NCI-H2171 treated with DMSO at 0.1 percent for 48 hours (cell line): ENCODE data around the gene LMO2.
A peak's percentile ranks its signal among the peaks of the same experiment; 100 is the strongest.
"Not testable (repeated sequence)": the region's sequence is repeated elsewhere in the genome, so short reads cannot be mapped to it uniquely, and the experiment has no call there.

Experiments
- DNase-seq: peaks from one replicate; lab custom pipeline; 2025; lab: John Stamatoyannopoulos, UW

LMO2 gene

GRCh38 chr11:33861386-33861785, 30.5 kb downstream of the LMO2 start:
- DNase-seq: peak; percentile 82

- DNase-seq: no peak
Observed at GRCh38 chr11:33860926-33861325, 30.9 kb downstream of the LMO2 start.

GRCh38 chr11:33859306-33859705, 32.6 kb downstream of the LMO2 start:
- no peak for DNase-seq

GRCh38 chr11:33857933-33858371, 33.9 kb downstream of the LMO2 start:
- DNase-seq: peak; percentile 80

GRCh38 chr11:33855500-33855899, 36.4 kb downstream of the LMO2 start:
- no peak for DNase-seq

- no peak for DNase-seq
Observed at GRCh38 chr11:33848717-33849390, 43.0 kb downstream of the LMO2 start.

GRCh38 chr11:33847251-33847650, 44.6 kb downstream of the LMO2 start:
- DNase-seq: no peak

- DNase-seq: no peak
Observed at GRCh38 chr11:33844236-33844635, 47.6 kb downstream of the LMO2 start.

GRCh38 chr11:33843018-33843417, 48.9 kb downstream of the LMO2 start:
- no peak for DNase-seq

- DNase-seq: no peak
Observed at GRCh38 chr11:33842236-33842915, 49.5 kb downstream of the LMO2 start.

GRCh38 chr11:33838234-33838633, 53.6 kb downstream of the LMO2 start:
- not testable (repeated sequence) for DNase-seq

GRCh38 chr11:33837334-33837733, 54.5 kb downstream of the LMO2 start:
- DNase-seq: not testable (repeated sequence)

GRCh38 chr11:33835143-33835878, 56.6 kb downstream of the LMO2 start:
- DNase-seq: peak; percentile 72

- no peak for DNase-seq
Observed at GRCh38 chr11:33832676-33833075, 59.2 kb downstream of the LMO2 start.

GRCh38 chr11:33830903-33831648, 60.8 kb downstream of the LMO2 start:
- DNase-seq: no peak

GRCh38 chr11:33829430-33830141, 62.3 kb downstream of the LMO2 start:
- peak; percentile 82 for DNase-seq

- DNase-seq: no peak
Observed at GRCh38 chr11:33828604-33829429, 63.1 kb downstream of the LMO2 start.

GRCh38 chr11:33827206-33827605, 64.7 kb downstream of the LMO2 start:
- DNase-seq: no peak

- no peak for DNase-seq
Observed at GRCh38 chr11:33825854-33826560, 65.9 kb downstream of the LMO2 start.

- not testable (repeated sequence) for DNase-seq
Observed at GRCh38 chr11:33822981-33823380, 68.9 kb downstream of the LMO2 start.
